ENCODE measurements around the gene ARHGAP22.

ARHGAP22 gene

GRCh38 chr10:48550071-48550691, 54.7 kb downstream of the ARHGAP22 start:
- DNase-seq, result no peak

- no peak for DNase-seq
These were observed 55.6 kb downstream of the ARHGAP22 start for GRCh38 chr10:48549236-48549635.

GRCh38 chr10:48548531-48549135, 56.2 kb downstream of the ARHGAP22 start:
- no peak for DNase-seq

GRCh38 chr10:48547981-48548380, 56.9 kb downstream of the ARHGAP22 start:
- no peak for DNase-seq

- DNase-seq, result no peak
These were observed 57.6 kb downstream of the ARHGAP22 start for GRCh38 chr10:48547061-48547895.

GRCh38 chr10:48545462-48546145, 59.3 kb downstream of the ARHGAP22 start:
- DNase-seq, result no peak

GRCh38 chr10:48543182-48543844, 61.6 kb downstream of the ARHGAP22 start:
- no peak for DNase-seq

- no peak for DNase-seq
These were observed 62.2 kb downstream of the ARHGAP22 start for GRCh38 chr10:48542471-48543181.

GRCh38 chr10:48541144-48541795, 63.6 kb downstream of the ARHGAP22 start:
- DNase-seq, result no peak

GRCh38 chr10:48538611-48539010, 66.3 kb downstream of the ARHGAP22 start:
- no peak for DNase-seq

- DNase-seq, result no peak
These were observed 67.7 kb downstream of the ARHGAP22 start for GRCh38 chr10:48536916-48537890.

- DNase-seq, result no peak
These were observed 68.7 kb downstream of the ARHGAP22 start for GRCh38 chr10:48536156-48536500.

GRCh38 chr10:48535416-48536155, 69.3 kb downstream of the ARHGAP22 start:
- DNase-seq, result no peak

- no peak for DNase-seq
These were observed 70.7 kb downstream of the ARHGAP22 start for GRCh38 chr10:48533951-48534720.

- DNase-seq, result no peak
These were observed 71.3 kb downstream of the ARHGAP22 start for GRCh38 chr10:48533540-48533939.

GRCh38 chr10:48531486-48531885, 73.4 kb downstream of the ARHGAP22 start:
- no peak for DNase-seq

GRCh38 chr10:48529331-48529730, 75.5 kb downstream of the ARHGAP22 start:
- no peak for DNase-seq

- DNase-seq, result no peak
These were observed 77.1 kb downstream of the ARHGAP22 start for GRCh38 chr10:48527756-48528155.
